HEK293 (cell line): Measurements from ENCODE around the gene BCL7C.

Experiments used
- AEBP2 ChIP-seq: fragments of 450-650 bp; formaldehyde crosslinking; IDR thresholded peaks from 2 replicates; pipeline ENCODE4 v1.5.1; 2016; ENCODE audit warnings: missing biosample characterization, missing genetic modification characterization, borderline replicate concordance
- BCL11A ChIP-seq: fragments of 450-650 bp; formaldehyde crosslinking; IDR thresholded peaks from 2 replicates; pipeline ENCODE4 v1.5.1; 2016; ENCODE audit warnings: low read depth, missing biosample characterization, missing genetic modification characterization
- BCL11B ChIP-seq: fragments of 450-650 bp; formaldehyde crosslinking; IDR thresholded peaks from 2 replicates; pipeline ENCODE4 v1.5.1; 2016; ENCODE audit warnings: low read depth, missing biosample characterization, missing genetic modification characterization
- GLI2 ChIP-seq: fragments of 450-650 bp; formaldehyde crosslinking; IDR thresholded peaks from 2 replicates; pipeline ENCODE4; 2017; ENCODE audit warnings: missing biosample characterization, missing genetic modification characterization, low read depth, borderline replicate concordance
- GLIS2 ChIP-seq: fragments of 450-650 bp; formaldehyde crosslinking; IDR thresholded peaks from 2 replicates; pipeline ENCODE4 v1.5.1; 2016; ENCODE audit warnings: missing biosample characterization, missing genetic modification characterization
- KLF10 ChIP-seq: fragments of 450-650 bp; IDR thresholded peaks from 2 replicates; pipeline ENCODE4 v1.5.1; 2018; ENCODE audit warnings: missing biosample characterization, mild to moderate bottlenecking, missing genetic modification characterization
- KLF7 ChIP-seq: fragments of 450-650 bp; formaldehyde crosslinking; IDR thresholded peaks from 2 replicates; pipeline ENCODE4 v1.5.1; 2016; ENCODE audit warnings: missing biosample characterization, missing genetic modification characterization, borderline replicate concordance
- KLF9 ChIP-seq: fragments of 450-650 bp; formaldehyde crosslinking; IDR thresholded peaks from 2 replicates; pipeline ENCODE4 v1.5.1; 2016; ENCODE audit warnings: missing biosample characterization, missing genetic modification characterization, low read depth
- PRDM1 ChIP-seq: fragments of 450-650 bp; formaldehyde crosslinking; IDR thresholded peaks from 2 replicates; pipeline ENCODE4; 2016; ENCODE audit warnings: missing biosample characterization, missing genetic modification characterization
- PRDM10 ChIP-seq: fragments of 450-650 bp; formaldehyde crosslinking; IDR thresholded peaks from 2 replicates; pipeline ENCODE4 v1.5.1; 2016; ENCODE audit warnings: missing biosample characterization, missing genetic modification characterization
- SCRT2 ChIP-seq: fragments of 450-650 bp; formaldehyde crosslinking; IDR thresholded peaks from 2 replicates; pipeline ENCODE4 v1.5.1; 2016; ENCODE audit warnings: missing biosample characterization, missing genetic modification characterization
- SP2 ChIP-seq: fragments of 450-650 bp; formaldehyde crosslinking; IDR thresholded peaks from 2 replicates; pipeline ENCODE4 v1.5.1; 2016; ENCODE audit warnings: missing biosample characterization, missing genetic modification characterization
- ZBTB17 ChIP-seq: fragments of 450-650 bp; formaldehyde crosslinking; IDR thresholded peaks from 2 replicates; pipeline ENCODE4 v1.5.1; 2016; ENCODE audit warnings: missing biosample characterization, missing genetic modification characterization
- ZBTB48 ChIP-seq: fragments of 450-650 bp; formaldehyde crosslinking; IDR thresholded peaks from 2 replicates; pipeline ENCODE4 v1.5.1; 2016; ENCODE audit warnings: missing biosample characterization, missing genetic modification characterization
- ZNF175 ChIP-seq: fragments of 450-650 bp; formaldehyde crosslinking; IDR thresholded peaks from 2 replicates; pipeline ENCODE4 v1.5.1; 2016; ENCODE audit warnings: missing biosample characterization, missing genetic modification characterization
- ZNF211 ChIP-seq: fragments of 450-650 bp; formaldehyde crosslinking; IDR thresholded peaks from 2 replicates; pipeline ENCODE4 v1.5.1; 2016; ENCODE audit warnings: low read depth, missing biosample characterization, missing genetic modification characterization
- ZNF214 ChIP-seq: fragments of 450-650 bp; formaldehyde crosslinking; IDR thresholded peaks from 2 replicates; pipeline ENCODE4 v1.5.1; 2017; ENCODE audit warnings: missing biosample characterization, mild to moderate bottlenecking, missing genetic modification characterization, borderline replicate concordance
- ZNF248 ChIP-seq: fragments of 450-650 bp; formaldehyde crosslinking; IDR thresholded peaks from 2 replicates; pipeline ENCODE4 v1.5.1; 2017; ENCODE audit warnings: missing biosample characterization, missing genetic modification characterization
- ZNF366 ChIP-seq: fragments of 450-650 bp; formaldehyde crosslinking; conservative IDR thresholded peaks from 2 replicates; pipeline ENCODE4 v1.5.1; 2016; ENCODE audit warnings: missing biosample characterization, missing genetic modification characterization
- ZNF391 ChIP-seq: fragments of 450-650 bp; formaldehyde crosslinking; IDR thresholded peaks from 2 replicates; pipeline ENCODE4 v1.5.1; 2016; ENCODE audit warnings: low read depth, missing biosample characterization, missing genetic modification characterization, borderline replicate concordance
- ZNF416 ChIP-seq: fragments of 450-650 bp; formaldehyde crosslinking; IDR thresholded peaks from 2 replicates; pipeline ENCODE4 v1.5.1; 2016; ENCODE audit warnings: missing biosample characterization, missing genetic modification characterization
- ZNF488 ChIP-seq: fragments of 450-650 bp; formaldehyde crosslinking; IDR thresholded peaks from 2 replicates; pipeline ENCODE4 v1.5.1; 2016; ENCODE audit warnings: missing biosample characterization, missing genetic modification characterization
- ZNF518A ChIP-seq: fragments of 450-650 bp; formaldehyde crosslinking; conservative IDR thresholded peaks from 2 replicates; pipeline ENCODE4 v1.5.1; 2016; ENCODE audit warnings: low read depth, missing biosample characterization, missing genetic modification characterization
- ZNF529 ChIP-seq: fragments of 450-650 bp; formaldehyde crosslinking; IDR thresholded peaks from 2 replicates; pipeline ENCODE4 v1.5.1; 2017; ENCODE audit warnings: missing genetic modification characterization, missing biosample characterization; ENCODE audit not compliant: insufficient replicate concordance
- ZNF558 ChIP-seq: fragments of 450-650 bp; formaldehyde crosslinking; IDR thresholded peaks from 2 replicates; pipeline ENCODE4 v1.5.1; 2016; ENCODE audit warnings: missing biosample characterization, missing genetic modification characterization
- ZNF560 ChIP-seq: fragments of 450-650 bp; formaldehyde crosslinking; IDR thresholded peaks from 2 replicates; pipeline ENCODE4 v1.5.1; 2017; ENCODE audit warnings: missing biosample characterization, missing genetic modification characterization, borderline replicate concordance
- ZNF654 ChIP-seq: fragments of 450-650 bp; formaldehyde crosslinking; IDR thresholded peaks from 2 replicates; pipeline ENCODE4 v1.5.1; 2016; ENCODE audit warnings: low read depth, missing biosample characterization, missing genetic modification characterization
- ZNF785 ChIP-seq: fragments of 450-650 bp; formaldehyde crosslinking; IDR thresholded peaks from 2 replicates; pipeline ENCODE4 v1.5.1; 2016; ENCODE audit warnings: missing biosample characterization, missing genetic modification characterization
- ZNF837 ChIP-seq: fragments of 450-650 bp; formaldehyde crosslinking; IDR thresholded peaks from 2 replicates; pipeline ENCODE4 v1.5.1; 2016; ENCODE audit warnings: missing biosample characterization, missing genetic modification characterization

The BCL7C gene

GRCh38 chr16:30893744-30894539, at the start of gene BCL7C (continued):
- TF ChIP-seq ZNF518A, result no peak
- TF ChIP-seq AEBP2 (tag by site-specific recombination), result no peak
- TF ChIP-seq SP2 (tag by site-specific recombination), result peak; percentile 63
- TF ChIP-seq ZNF366 (tag by site-specific recombination), result peak; percentile 73
- no peak for TF ChIP-seq ZNF488 (tag by site-specific recombination)
- no peak; the same call in 1 of the 2 replicates for TF ChIP-seq ZNF391 (tag by site-specific recombination)
- no peak for TF ChIP-seq ZNF560 (tag by site-specific recombination)
- TF ChIP-seq ZNF785 (tag by site-specific recombination), result peak; percentile 97
- no peak for TF ChIP-seq ZNF654 (tag by site-specific recombination)
- peak; percentile 90 for TF ChIP-seq SCRT2 (tag by site-specific recombination)
- TF ChIP-seq ZNF837, result no peak
- TF ChIP-seq BCL11B (tag by site-specific recombination), result no peak
- TF ChIP-seq ZNF558 (tag by site-specific recombination), result no peak
- no peak for TF ChIP-seq ZNF175 (tag by site-specific recombination)
- TF ChIP-seq ZBTB48 (tag by site-specific recombination), result no peak
- peak; percentile 85 for TF ChIP-seq KLF9 (tag by site-specific recombination)
- TF ChIP-seq KLF7, result peak; percentile 59; the same call in 1 of the 2 replicates
- no peak; the same call in 1 of the 2 replicates for TF ChIP-seq KLF10
- no peak for TF ChIP-seq ZNF529 (tag by site-specific recombination)
- TF ChIP-seq PRDM1 (tag by site-specific recombination), result no peak
- TF ChIP-seq ZNF214, result no peak
- no peak for TF ChIP-seq ZNF248 (tag by site-specific recombination)
- TF ChIP-seq PRDM10, result peak; percentile 1; the same call in 1 of the 2 replicates
- TF ChIP-seq ZBTB17, result peak; percentile 92
- TF ChIP-seq GLI2 (tag by site-specific recombination), result no peak
- peak; percentile 77 for TF ChIP-seq GLIS2
- 0 out of 2 replicates have a peak, but pooled peaks have one; percentile 22 for TF ChIP-seq BCL11A (tag by site-specific recombination)
- no peak for TF ChIP-seq ZNF416 (tag by site-specific recombination)
- TF ChIP-seq ZNF211 (tag by site-specific recombination), result no peak
